ENCODE data around the gene CCT7. TPM values are rescaled to one million over a fixed set of nuclear protein-coding genes. Genes with fewer than 3 reads are reported as not detected.

Gene CCT7
- total and polyA plus RNA-seq, 2 experiments from 2014 or later: 287 to 642 TPM

DNA sequence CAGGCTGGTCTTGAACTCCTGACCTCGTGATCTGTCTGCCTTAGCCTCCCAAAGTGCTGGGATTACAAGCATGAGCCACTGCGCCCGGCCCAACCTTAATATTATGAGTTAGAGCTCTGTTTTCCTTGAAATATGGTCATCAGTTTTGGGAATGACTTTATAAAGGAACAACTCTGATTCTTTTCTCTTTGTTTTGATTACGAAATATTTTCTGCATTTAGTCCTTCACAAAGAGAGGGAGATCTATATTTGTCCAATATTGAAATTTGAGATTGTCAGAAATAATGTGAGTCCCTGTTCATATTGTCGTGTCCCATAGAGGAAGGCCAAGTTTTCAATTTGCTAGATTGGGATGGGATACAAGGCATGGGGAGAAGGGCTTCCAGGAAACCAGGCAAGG lies 16.9 kb upstream of the CCT7 start (continued):
- TF ChIP-seq, protein P1, sequence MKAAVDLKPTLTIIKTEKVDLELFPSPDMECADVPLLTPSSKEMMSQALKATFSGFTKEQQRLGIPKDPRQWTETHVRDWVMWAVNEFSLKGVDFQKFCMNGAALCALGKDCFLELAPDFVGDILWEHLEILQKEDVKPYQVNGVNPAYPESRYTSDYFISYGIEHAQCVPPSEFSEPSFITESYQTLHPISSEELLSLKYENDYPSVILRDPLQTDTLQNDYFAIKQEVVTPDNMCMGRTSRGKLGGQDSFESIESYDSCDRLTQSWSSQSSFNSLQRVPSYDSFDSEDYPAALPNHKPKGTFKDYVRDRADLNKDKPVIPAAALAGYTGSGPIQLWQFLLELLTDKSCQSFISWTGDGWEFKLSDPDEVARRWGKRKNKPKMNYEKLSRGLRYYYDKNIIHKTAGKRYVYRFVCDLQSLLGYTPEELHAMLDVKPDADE (IDR thresholded peaks at IDR 0.05): no peak
- TF ChIP-seq, protein P2, sequence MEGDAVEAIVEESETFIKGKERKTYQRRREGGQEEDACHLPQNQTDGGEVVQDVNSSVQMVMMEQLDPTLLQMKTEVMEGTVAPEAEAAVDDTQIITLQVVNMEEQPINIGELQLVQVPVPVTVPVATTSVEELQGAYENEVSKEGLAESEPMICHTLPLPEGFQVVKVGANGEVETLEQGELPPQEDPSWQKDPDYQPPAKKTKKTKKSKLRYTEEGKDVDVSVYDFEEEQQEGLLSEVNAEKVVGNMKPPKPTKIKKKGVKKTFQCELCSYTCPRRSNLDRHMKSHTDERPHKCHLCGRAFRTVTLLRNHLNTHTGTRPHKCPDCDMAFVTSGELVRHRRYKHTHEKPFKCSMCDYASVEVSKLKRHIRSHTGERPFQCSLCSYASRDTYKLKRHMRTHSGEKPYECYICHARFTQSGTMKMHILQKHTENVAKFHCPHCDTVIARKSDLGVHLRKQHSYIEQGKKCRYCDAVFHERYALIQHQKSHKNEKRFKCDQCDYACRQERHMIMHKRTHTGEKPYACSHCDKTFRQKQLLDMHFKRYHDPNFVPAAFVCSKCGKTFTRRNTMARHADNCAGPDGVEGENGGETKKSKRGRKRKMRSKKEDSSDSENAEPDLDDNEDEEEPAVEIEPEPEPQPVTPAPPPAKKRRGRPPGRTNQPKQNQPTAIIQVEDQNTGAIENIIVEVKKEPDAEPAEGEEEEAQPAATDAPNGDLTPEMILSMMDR (conservative IDR thresholded peaks at IDR 0.05; ENCODE audit: low read depth in 2 of 2): no peak
- no peak for TF ChIP-seq ZNF114 (CRISPR knock-in tag; IDR thresholded peaks at IDR 0.05)
- TF ChIP-seq ZNF331 (CRISPR knock-in tag; IDR thresholded peaks at IDR 0.05; ENCODE audit: low read depth): no peak
- no peak for TF ChIP-seq STAT1 (IDR thresholded peaks at IDR 0.05; ENCODE audit: unreplicated experiment)
- no peak for TF ChIP-seq EZH2 (IDR thresholded peaks at IDR 0.05; ENCODE audit: low read depth, unreplicated experiment)

DNA sequence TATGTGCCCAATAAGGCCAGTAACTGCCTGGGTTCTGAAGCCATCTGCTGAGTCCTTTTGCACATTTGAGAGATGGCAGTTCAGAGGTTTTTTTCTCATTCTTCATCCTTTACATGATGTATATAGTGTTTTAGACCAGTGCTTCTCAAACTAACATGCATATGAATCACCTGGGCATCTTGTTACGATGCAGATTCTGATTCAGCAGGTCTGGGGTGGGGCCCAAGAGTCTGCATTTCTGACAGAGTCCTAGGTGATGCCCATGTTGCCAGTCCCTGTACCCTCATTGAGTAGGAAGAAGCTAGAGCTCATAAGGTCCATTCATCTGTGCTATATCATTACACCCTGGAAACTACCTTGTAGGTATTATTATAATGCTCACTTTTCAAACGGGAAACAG lies 16.3 kb upstream of the CCT7 start:
- ATAC-seq (no peak), DNase-seq (ENCODE audit: low spot score) (no peak)
- H3K4me1 Mint-ChIP-seq: peaks cover 23% of the 10 kb centered on the region
- no peaks in the 10 kb centered on the region for H3K27me3 ChIP-seq (ENCODE audit: insufficient read depth)
- no peak overlapping the region for H3K4me3 Mint-ChIP-seq
- no peak overlapping the region for H3K4me3 ChIP-seq
- no peaks in the 10 kb centered on the region for H3F3A ChIP-seq (replicated peaks; ENCODE audit: low read depth)
- no peaks in the 10 kb centered on the region for H3K9me2 ChIP-seq (ENCODE audit: insufficient read depth)
- peaks cover 40% of the 10 kb centered on the region for H3K79me2 ChIP-seq (replicated peaks; ENCODE audit: insufficient read depth)
- H4K20me1 ChIP-seq (replicated peaks; ENCODE audit: insufficient read depth): peaks cover 19% of the 10 kb centered on the region
- no peak overlapping the region for H2AFZ ChIP-seq
- H3K4me2 ChIP-seq: no peak overlapping the region
- peaks cover 3% of the 10 kb centered on the region for H3K27me3 Mint-ChIP-seq (ENCODE audit: insufficient read depth, low read depth, poor library complexity)
- peaks cover 8% of the 10 kb centered on the region for H3K4me1 ChIP-seq (ENCODE audit: insufficient read depth)
- H3K27ac ChIP-seq (ENCODE audit: low read depth): no peak overlapping the region
- H3K27ac Mint-ChIP-seq: no peak overlapping the region
- peaks cover 19% of the 10 kb centered on the region for H3K36me3 Mint-ChIP-seq (ENCODE audit: low read depth)
- H3K36me3 ChIP-seq (ENCODE audit: insufficient read depth): peaks cover 14% of the 10 kb centered on the region; the same call in 1 of the 2 replicates
- no peaks in the 10 kb centered on the region for H3K9me3 Mint-ChIP-seq
- TF ChIP-seq, protein P3, sequence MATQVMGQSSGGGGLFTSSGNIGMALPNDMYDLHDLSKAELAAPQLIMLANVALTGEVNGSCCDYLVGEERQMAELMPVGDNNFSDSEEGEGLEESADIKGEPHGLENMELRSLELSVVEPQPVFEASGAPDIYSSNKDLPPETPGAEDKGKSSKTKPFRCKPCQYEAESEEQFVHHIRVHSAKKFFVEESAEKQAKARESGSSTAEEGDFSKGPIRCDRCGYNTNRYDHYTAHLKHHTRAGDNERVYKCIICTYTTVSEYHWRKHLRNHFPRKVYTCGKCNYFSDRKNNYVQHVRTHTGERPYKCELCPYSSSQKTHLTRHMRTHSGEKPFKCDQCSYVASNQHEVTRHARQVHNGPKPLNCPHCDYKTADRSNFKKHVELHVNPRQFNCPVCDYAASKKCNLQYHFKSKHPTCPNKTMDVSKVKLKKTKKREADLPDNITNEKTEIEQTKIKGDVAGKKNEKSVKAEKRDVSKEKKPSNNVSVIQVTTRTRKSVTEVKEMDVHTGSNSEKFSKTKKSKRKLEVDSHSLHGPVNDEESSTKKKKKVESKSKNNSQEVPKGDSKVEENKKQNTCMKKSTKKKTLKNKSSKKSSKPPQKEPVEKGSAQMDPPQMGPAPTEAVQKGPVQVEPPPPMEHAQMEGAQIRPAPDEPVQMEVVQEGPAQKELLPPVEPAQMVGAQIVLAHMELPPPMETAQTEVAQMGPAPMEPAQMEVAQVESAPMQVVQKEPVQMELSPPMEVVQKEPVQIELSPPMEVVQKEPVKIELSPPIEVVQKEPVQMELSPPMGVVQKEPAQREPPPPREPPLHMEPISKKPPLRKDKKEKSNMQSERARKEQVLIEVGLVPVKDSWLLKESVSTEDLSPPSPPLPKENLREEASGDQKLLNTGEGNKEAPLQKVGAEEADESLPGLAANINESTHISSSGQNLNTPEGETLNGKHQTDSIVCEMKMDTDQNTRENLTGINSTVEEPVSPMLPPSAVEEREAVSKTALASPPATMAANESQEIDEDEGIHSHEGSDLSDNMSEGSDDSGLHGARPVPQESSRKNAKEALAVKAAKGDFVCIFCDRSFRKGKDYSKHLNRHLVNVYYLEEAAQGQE (IDR thresholded peaks at IDR 0.05; ENCODE audit: unreplicated experiment): no peak
- TF ChIP-seq EZH2phosphoT487 (IDR thresholded peaks at IDR 0.05; ENCODE audit: unreplicated experiment) (no peak), JUNB (IDR thresholded peaks at IDR 0.05; ENCODE audit: unreplicated experiment) (no peak), CREB1 (CRISPR knock-in tag; IDR thresholded peaks at IDR 0.05; ENCODE audit: low read depth) (no peak), EZH2 (IDR thresholded peaks at IDR 0.05; ENCODE audit: low read depth, unreplicated experiment) (no peak)
- TF ChIP-seq, protein P4, sequence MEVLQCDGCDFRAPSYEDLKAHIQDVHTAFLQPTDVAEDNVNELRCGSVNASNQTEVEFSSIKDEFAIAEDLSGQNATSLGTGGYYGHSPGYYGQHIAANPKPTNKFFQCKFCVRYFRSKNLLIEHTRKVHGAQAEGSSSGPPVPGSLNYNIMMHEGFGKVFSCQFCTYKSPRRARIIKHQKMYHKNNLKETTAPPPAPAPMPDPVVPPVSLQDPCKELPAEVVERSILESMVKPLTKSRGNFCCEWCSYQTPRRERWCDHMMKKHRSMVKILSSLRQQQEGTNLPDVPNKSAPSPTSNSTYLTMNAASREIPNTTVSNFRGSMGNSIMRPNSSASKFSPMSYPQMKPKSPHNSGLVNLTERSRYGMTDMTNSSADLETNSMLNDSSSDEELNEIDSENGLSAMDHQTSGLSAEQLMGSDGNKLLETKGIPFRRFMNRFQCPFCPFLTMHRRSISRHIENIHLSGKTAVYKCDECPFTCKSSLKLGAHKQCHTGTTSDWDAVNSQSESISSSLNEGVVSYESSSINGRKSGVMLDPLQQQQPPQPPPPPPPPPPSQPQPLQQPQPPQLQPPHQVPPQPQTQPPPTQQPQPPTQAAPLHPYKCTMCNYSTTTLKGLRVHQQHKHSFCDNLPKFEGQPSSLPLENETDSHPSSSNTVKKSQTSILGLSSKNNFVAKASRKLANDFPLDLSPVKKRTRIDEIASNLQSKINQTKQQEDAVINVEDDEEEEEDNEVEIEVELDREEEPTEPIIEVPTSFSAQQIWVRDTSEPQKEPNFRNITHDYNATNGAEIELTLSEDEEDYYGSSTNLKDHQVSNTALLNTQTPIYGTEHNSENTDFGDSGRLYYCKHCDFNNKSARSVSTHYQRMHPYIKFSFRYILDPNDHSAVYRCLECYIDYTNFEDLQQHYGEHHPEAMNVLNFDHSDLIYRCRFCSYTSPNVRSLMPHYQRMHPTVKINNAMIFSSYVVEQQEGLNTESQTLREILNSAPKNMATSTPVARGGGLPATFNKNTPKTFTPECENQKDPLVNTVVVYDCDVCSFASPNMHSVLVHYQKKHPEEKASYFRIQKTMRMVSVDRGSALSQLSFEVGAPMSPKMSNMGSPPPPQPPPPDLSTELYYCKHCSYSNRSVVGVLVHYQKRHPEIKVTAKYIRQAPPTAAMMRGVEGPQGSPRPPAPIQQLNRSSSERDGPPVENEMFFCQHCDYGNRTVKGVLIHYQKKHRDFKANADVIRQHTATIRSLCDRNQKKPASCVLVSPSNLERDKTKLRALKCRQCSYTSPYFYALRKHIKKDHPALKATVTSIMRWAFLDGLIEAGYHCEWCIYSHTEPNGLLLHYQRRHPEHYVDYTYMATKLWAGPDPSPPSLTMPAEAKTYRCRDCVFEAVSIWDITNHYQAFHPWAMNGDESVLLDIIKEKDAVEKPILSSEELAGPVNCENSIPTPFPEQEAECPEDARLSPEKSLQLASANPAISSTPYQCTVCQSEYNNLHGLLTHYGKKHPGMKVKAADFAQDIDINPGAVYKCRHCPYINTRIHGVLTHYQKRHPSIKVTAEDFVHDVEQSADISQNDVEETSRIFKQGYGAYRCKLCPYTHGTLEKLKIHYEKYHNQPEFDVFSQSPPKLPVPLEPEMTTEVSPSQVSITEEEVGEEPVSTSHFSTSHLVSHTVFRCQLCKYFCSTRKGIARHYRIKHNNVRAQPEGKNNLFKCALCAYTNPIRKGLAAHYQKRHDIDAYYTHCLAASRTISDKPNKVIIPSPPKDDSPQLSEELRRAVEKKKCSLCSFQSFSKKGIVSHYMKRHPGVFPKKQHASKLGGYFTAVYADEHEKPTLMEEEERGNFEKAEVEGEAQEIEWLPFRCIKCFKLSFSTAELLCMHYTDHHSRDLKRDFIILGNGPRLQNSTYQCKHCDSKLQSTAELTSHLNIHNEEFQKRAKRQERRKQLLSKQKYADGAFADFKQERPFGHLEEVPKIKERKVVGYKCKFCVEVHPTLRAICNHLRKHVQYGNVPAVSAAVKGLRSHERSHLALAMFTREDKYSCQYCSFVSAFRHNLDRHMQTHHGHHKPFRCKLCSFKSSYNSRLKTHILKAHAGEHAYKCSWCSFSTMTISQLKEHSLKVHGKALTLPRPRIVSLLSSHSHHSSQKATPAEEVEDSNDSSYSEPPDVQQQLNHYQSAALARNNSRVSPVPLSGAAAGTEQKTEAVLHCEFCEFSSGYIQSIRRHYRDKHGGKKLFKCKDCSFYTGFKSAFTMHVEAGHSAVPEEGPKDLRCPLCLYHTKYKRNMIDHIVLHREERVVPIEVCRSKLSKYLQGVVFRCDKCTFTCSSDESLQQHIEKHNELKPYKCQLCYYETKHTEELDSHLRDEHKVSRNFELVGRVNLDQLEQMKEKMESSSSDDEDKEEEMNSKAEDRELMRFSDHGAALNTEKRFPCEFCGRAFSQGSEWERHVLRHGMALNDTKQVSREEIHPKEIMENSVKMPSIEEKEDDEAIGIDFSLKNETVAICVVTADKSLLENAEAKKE (CRISPR knock-in tag; IDR thresholded peaks at IDR 0.05): no peak
